ENCODE results near the gene CARS2.
"Not testable (repeated sequence)": the region's sequence is repeated elsewhere in the genome, so short reads cannot be mapped to it uniquely, and the experiment has no call there.

CARS2 gene

GRCh38 chr13:110606281-110606680 lies 99.6 kb downstream of the CARS2 start:
- H3K4me1 ChIP-seq (ENCODE audit: control insufficient read depth in 2 of 2, insufficient read depth in 2 of 2, low read length in 2 of 2); H3K4me3 ChIP-seq (ENCODE audit: low read length in 2 of 2); H3K27ac ChIP-seq (ENCODE audit: low read depth in 2 of 2, low read length in 2 of 2); H3K36me3 ChIP-seq (ENCODE audit: control insufficient read depth in 2 of 2, insufficient read depth in 2 of 2, low read length in 2 of 2); H3K9ac ChIP-seq (ENCODE audit: low read depth in 1 of 2, low read length in 2 of 2); H3K27me3 ChIP-seq (ENCODE audit: control insufficient read depth in 2 of 2, insufficient read depth in 2 of 2, low read length in 2 of 2); H3K9me3 ChIP-seq (ENCODE audit: control insufficient read depth in 2 of 2, low read length in 2 of 2): not testable (repeated sequence)

- Histone ChIP-seq H3K36me3 (ENCODE audit: control insufficient read depth in 2 of 2, insufficient read depth in 2 of 2, low read length in 2 of 2) (no peaks in the 10 kb centered on the region), H3K27me3 (ENCODE audit: control insufficient read depth in 2 of 2, insufficient read depth in 2 of 2, low read length in 2 of 2) (no peaks in the 10 kb centered on the region), H3K4me1 (ENCODE audit: control insufficient read depth in 2 of 2, insufficient read depth in 2 of 2, low read length in 2 of 2) (no peaks in the 10 kb centered on the region), H3K4me3 (ENCODE audit: low read length in 2 of 2) (no peak overlapping the region), H3K9ac (ENCODE audit: low read depth in 1 of 2, low read length in 2 of 2) (no peak overlapping the region), H3K9me3 (ENCODE audit: control insufficient read depth in 2 of 2, low read length in 2 of 2) (no peaks in the 10 kb centered on the region), H3K27ac (ENCODE audit: low read depth in 2 of 2, low read length in 2 of 2) (no peak overlapping the region)
Measured at GRCh38 chr13:110605132-110605531, 100.8 kb downstream of the CARS2 start.

- H3K27ac ChIP-seq (ENCODE audit: low read depth in 2 of 2, low read length in 2 of 2) = no peak overlapping the region
Measured at GRCh38 chr13:110600980-110601379, 104.9 kb downstream of the CARS2 start.

GRCh38 chr13:110600261-110600819 lies 105.6 kb downstream of the CARS2 start:
- Histone ChIP-seq H3K27me3 (ENCODE audit: control insufficient read depth in 2 of 2, insufficient read depth in 2 of 2, low read length in 2 of 2) (no peaks in the 10 kb centered on the region), H3K36me3 (ENCODE audit: control insufficient read depth in 2 of 2, insufficient read depth in 2 of 2, low read length in 2 of 2) (no peaks in the 10 kb centered on the region), H3K9ac (ENCODE audit: low read depth in 1 of 2, low read length in 2 of 2) (no peak overlapping the region), H3K9me3 (ENCODE audit: control insufficient read depth in 2 of 2, low read length in 2 of 2) (no peaks in the 10 kb centered on the region), H3K4me1 (ENCODE audit: control insufficient read depth in 2 of 2, insufficient read depth in 2 of 2, low read length in 2 of 2) (no peaks in the 10 kb centered on the region), H3K4me3 (ENCODE audit: low read length in 2 of 2) (no peak overlapping the region), H3K27ac (ENCODE audit: low read depth in 2 of 2, low read length in 2 of 2) (no peak overlapping the region)

More at GRCh38 chr13:110600980-110601379, 104.9 kb downstream of the CARS2 start:
- Histone ChIP-seq H3K9me3 (ENCODE audit: control insufficient read depth in 2 of 2, low read length in 2 of 2) (no peaks in the 10 kb centered on the region), H3K27me3 (ENCODE audit: control insufficient read depth in 2 of 2, insufficient read depth in 2 of 2, low read length in 2 of 2) (no peaks in the 10 kb centered on the region), H3K4me3 (ENCODE audit: low read length in 2 of 2) (no peak overlapping the region), H3K4me1 (ENCODE audit: control insufficient read depth in 2 of 2, insufficient read depth in 2 of 2, low read length in 2 of 2) (no peaks in the 10 kb centered on the region), H3K36me3 (ENCODE audit: control insufficient read depth in 2 of 2, insufficient read depth in 2 of 2, low read length in 2 of 2) (no peaks in the 10 kb centered on the region), H3K9ac (ENCODE audit: low read depth in 1 of 2, low read length in 2 of 2) (no peak overlapping the region)

- Histone ChIP-seq H3K9me3 (ENCODE audit: control insufficient read depth in 2 of 2, low read length in 2 of 2) (no peaks in the 10 kb centered on the region), H3K36me3 (ENCODE audit: control insufficient read depth in 2 of 2, insufficient read depth in 2 of 2, low read length in 2 of 2) (no peaks in the 10 kb centered on the region), H3K4me3 (ENCODE audit: low read length in 2 of 2) (no peak overlapping the region), H3K4me1 (ENCODE audit: control insufficient read depth in 2 of 2, insufficient read depth in 2 of 2, low read length in 2 of 2) (no peaks in the 10 kb centered on the region), H3K9ac (ENCODE audit: low read depth in 1 of 2, low read length in 2 of 2) (no peak overlapping the region), H3K27me3 (ENCODE audit: control insufficient read depth in 2 of 2, insufficient read depth in 2 of 2, low read length in 2 of 2) (no peaks in the 10 kb centered on the region), H3K27ac (ENCODE audit: low read depth in 2 of 2, low read length in 2 of 2) (no peak overlapping the region)
Measured at GRCh38 chr13:110597041-110597689, 108.8 kb downstream of the CARS2 start.

GRCh38 chr13:110593430-110594130 lies 112.3 kb downstream of the CARS2 start:
- H3K9me3 ChIP-seq (ENCODE audit: control insufficient read depth in 2 of 2, low read length in 2 of 2) = no peaks in the 10 kb centered on the region
- no peak overlapping the region for H3K27ac ChIP-seq (ENCODE audit: low read depth in 2 of 2, low read length in 2 of 2)
- no peaks in the 10 kb centered on the region for H3K36me3 ChIP-seq (ENCODE audit: control insufficient read depth in 2 of 2, insufficient read depth in 2 of 2, low read length in 2 of 2)
- no peak overlapping the region for H3K4me3 ChIP-seq (ENCODE audit: low read length in 2 of 2)
- H3K27me3 ChIP-seq (ENCODE audit: control insufficient read depth in 2 of 2, insufficient read depth in 2 of 2, low read length in 2 of 2) = no peaks in the 10 kb centered on the region
- no peaks in the 10 kb centered on the region for H3K4me1 ChIP-seq (ENCODE audit: control insufficient read depth in 2 of 2, insufficient read depth in 2 of 2, low read length in 2 of 2)
- no peak overlapping the region for H3K9ac ChIP-seq (ENCODE audit: low read depth in 1 of 2, low read length in 2 of 2)

- no peak overlapping the region for H3K27ac ChIP-seq (ENCODE audit: low read depth in 2 of 2, low read length in 2 of 2)
- no peak overlapping the region for H3K4me3 ChIP-seq (ENCODE audit: low read length in 2 of 2)
- H3K27me3 ChIP-seq (ENCODE audit: control insufficient read depth in 2 of 2, insufficient read depth in 2 of 2, low read length in 2 of 2) = no peaks in the 10 kb centered on the region
- H3K36me3 ChIP-seq (ENCODE audit: control insufficient read depth in 2 of 2, insufficient read depth in 2 of 2, low read length in 2 of 2) = no peaks in the 10 kb centered on the region
- no peak overlapping the region for H3K9ac ChIP-seq (ENCODE audit: low read depth in 1 of 2, low read length in 2 of 2)
- no peaks in the 10 kb centered on the region for H3K4me1 ChIP-seq (ENCODE audit: control insufficient read depth in 2 of 2, insufficient read depth in 2 of 2, low read length in 2 of 2)
- no peaks in the 10 kb centered on the region for H3K9me3 ChIP-seq (ENCODE audit: control insufficient read depth in 2 of 2, low read length in 2 of 2)
Measured at GRCh38 chr13:110592665-110593064, 113.3 kb downstream of the CARS2 start.
